HG02759 (cell line): ENCODE measurements around the gene ARHGAP5.
"Not testable (repeated sequence)": the region's sequence is repeated elsewhere in the genome, so short reads cannot be mapped to it uniquely, and the experiment has no call there.

ENCODE experiments used
- ATAC-seq: cut with Tn5 transposase; IDR thresholded peaks from one replicate; pipeline ENCODE4 v1.9.1; 2021; ENCODE audit warnings: mild to moderate bottlenecking, moderate library complexity; ENCODE audit not compliant: unreplicated experiment

ARHGAP5 gene

DNA sequence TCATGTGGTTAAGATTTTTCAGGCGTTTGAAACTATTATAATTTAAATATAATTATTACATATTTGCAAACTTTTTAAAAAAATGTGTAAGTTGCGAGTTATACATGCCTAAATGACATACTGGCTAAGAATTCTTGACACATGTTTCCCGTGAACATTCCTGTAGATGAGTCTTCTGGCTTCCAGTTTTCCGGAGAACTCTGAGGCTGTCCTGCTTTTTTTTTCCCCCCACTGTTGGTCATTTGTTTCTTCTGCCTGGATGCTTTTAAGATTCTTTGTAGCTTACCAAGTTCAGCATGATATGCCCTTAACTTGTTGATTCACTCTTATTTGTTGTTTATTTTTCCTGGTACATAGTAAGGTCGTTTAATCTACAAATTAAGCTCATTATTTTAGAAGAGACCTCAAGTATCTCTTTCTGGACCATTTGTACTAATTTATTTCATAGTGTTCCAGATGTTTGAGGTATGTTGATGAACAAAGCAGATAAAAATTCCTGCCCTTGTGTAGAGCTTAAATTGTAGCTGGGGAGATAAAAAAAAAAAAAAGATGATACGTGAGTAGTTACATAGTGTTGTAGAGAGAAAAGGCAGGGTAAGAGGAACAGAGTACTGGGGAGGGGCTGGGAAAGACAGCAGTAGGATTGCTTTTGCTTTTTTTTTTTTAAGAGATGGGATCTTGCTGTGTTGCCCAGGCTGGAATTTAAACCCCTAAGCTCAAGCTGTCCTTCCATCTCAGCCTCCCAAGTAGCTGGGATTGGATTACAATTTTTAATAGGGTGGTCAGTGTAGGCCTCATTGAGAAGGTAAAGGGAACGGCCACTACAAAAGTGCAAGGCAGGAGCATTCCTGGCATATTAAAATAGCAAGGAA, 32.8 kb downstream of the ARHGAP5 start:
- no peak for ATAC-seq

- ATAC-seq, result no peak
These were observed 33.4 kb downstream of the ARHGAP5 start for GRCh38 chr14:32110548-32110896.

DNA sequence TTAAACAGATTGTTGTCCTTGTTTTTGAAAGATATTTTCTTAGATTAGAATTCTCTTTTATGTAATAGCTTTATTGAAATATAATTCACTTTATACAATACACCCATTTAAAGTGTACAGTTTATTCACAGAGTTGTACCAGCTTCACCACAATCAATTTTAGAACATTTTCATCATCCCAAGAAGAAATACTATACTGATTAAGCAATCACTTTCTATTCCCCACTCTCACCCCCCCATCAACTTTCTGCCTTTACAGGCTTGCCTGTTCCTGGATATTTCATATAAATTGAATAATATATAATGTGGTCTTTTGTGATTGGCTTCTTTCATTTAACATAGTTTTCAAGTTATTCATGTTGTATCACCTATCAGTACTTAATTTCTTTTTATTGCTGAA, 44.4 kb downstream of the ARHGAP5 start:
- ATAC-seq, result no peak

- no peak for ATAC-seq
These were observed 44.8 kb downstream of the ARHGAP5 start for GRCh38 chr14:32121948-32122347.

DNA sequence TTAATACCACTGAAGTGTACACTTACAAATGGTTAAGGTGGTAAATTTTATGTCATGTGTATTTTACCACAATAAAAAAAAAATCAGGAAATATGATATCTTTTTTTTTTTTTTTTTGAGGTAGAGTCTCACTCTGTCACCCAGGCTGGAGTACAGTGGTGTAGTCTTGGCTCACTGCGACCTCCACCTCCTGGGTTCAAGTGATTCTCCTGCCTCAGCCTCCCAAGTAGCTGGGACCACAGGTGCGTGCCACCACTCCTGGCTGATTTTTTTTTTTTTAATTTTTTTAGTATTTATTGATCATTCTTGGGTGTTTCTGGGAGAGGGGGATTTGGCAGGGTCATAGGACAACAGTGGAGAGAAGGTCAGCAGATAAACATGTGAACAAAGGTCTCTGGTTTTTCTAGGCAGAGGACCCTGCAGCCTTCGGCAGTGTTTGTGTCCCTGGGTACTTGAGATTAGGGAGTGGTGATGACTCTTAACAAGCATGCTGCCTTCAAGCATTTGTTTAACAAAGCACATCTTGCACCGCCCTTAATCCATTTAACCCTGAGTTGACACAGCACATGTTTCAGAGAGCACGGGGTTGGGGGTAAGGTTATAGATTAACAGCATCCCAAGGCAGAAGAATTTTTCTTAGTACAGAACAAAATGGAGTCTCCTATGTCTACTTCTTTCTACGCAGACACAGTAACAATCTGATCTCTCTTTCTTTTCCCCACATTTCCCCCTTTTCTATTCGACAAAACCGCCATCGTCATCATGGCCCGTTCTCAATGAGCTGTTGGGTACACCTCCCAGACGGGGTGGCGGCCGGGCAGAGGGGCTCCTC, 50.0 kb downstream of the ARHGAP5 start:
- not testable (repeated sequence) for ATAC-seq

GRCh38 chr14:32127731-32128654, 50.9 kb downstream of the ARHGAP5 start:
- not testable (repeated sequence) for ATAC-seq

GRCh38 chr14:32128703-32129102, 51.6 kb downstream of the ARHGAP5 start:
- ATAC-seq, result no peak

DNA sequence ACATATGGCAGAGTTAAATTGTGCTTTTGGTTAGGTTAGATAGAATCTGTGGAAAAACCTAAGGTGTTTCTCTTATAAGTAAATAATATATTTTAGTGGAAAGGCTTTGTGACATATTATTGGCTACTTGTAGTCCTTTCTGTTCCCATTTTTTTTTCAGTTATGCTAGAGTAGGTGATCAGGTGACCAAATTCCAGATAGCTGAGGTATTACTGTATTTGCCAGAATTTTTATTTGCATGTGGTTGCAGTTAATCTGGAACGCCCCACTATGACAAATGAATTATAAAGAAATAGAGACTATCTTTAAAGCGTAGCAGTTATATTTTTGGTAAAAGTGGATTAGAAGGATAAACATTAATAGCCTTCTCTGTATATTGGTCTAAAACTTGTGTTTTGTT, 52.0 kb downstream of the ARHGAP5 start:
- ATAC-seq, result no peak

DNA sequence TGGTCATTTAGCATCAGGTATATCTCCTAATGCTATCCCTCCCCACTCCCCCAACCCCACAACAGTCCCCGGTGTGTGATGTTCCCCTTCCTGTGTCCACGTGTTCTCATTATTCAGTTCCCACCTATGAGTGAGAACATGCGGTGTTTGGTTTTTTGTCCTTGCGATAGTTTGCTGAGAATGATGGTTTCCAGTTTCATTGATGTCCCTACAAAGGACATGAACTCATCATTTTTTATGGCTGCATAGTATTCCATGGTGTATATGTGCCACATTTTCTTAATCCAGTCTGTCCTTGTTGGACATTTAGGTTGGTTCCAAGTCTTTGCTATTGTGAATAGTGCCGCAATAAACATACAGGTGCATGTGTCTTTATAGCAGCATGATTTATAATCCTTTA, 54.6 kb downstream of the ARHGAP5 start:
- ATAC-seq, result not testable (repeated sequence)

DNA sequence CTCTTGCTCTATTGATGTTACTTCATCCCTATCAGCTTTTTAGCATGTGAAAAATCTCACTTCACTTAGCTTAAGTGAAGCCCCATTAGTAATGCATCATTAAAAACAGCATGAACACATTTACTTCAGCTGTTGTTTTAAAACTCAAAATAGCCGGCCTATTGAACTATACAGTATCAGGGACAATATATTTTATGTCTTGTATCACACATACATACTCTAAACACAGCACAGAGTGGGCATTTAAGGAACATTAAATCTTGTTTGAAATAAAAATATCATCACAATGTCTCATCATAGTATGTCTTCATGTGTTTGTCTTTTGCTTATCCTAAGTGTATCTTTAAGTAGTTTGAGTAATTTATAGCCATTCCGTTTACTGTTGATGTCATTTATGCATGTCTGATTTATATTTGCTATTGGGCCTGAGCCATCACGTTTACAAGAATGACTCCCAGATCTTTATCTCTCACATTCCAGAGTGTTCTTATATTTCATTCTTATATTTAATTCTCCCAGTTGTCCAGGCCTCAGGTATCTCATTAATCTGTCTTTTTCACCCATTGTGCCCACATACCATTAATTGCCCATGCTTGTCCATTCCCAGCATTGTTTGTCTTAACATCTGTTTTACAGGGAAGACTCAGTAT, 57.5 kb downstream of the ARHGAP5 start:
- ATAC-seq, result no peak

GRCh38 chr14:32136027-32136825, 59.1 kb downstream of the ARHGAP5 start:
- no peak for ATAC-seq

DNA sequence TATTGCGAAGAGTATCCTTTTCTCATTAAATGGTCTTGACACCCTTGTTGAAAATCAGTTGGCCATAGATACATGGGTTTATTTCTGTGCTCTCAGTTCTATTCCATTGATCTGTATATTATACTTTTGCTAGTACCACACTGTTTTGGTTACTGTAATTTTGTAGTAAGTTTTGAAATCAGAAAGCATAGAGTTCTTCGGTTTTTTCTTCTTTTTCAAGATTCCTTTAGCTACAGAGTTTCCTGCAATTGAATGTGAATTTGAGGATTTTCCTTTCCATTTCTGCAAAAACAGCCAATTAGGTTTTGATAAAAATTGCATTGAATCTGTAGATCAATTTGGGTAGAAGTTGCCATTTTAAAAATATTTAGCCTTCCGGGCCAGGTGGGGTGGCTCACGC, 60.2 kb downstream of the ARHGAP5 start:
- no peak for ATAC-seq

GRCh38 chr14:32137892-32138291, 60.8 kb downstream of the ARHGAP5 start:
- no peak for ATAC-seq

GRCh38 chr14:32142341-32142740, 65.2 kb downstream of the ARHGAP5 start:
- ATAC-seq, result no peak

DNA sequence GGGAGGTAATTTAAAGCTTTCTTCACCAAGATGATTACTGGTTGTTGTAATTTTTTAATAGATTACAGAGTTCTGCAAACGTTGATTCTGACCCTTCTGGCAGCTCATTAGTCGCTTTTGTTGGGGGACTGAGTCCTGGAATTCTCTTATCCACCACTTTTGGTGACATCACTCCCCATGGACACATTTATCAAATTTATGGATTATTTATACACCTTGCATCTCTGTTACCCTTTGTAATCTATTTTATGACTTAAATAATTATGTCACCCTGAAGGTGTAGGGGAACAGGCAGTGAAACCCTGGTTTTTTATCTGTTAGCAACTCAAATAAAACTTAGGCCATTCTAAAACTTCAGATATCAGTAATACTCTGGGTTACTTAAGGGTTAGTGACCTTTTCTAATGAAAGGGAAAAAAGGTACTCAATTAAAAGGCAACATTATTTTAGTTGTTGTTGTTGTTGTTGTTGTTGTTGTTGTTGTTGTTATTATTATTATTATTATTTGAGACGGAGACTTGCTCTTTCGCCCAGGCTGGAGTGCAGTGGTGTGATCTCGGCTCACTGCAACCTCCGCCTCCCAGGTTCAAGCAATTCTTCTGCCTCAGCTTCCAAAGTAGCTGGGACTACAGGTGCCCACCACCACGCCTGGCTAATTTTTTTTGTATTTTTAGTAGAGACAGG, 65.8 kb downstream of the ARHGAP5 start:
- no peak for ATAC-seq

- no peak for ATAC-seq
These were observed 73.3 kb downstream of the ARHGAP5 start for GRCh38 chr14:32150392-32150791.

DNA sequence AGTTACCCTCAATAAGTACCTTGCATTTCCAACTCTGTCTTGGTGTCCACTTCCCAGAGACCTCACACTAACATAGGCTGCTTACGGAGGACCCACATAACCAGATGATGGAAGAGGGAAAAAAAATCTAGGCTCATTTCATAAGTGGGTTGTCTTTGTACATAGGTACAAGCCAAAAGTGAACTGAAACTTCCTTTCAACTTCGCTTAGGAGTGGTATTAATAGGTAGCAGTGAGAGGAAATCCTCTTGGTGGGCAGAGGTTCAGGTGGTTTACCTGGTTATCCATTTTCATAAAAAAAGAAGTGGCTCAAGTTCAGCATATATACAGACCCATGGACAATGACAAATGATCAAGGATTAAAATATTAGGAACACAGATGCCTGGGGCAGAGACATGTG, 88.9 kb downstream of the ARHGAP5 start:
- ATAC-seq, result no peak

DNA sequence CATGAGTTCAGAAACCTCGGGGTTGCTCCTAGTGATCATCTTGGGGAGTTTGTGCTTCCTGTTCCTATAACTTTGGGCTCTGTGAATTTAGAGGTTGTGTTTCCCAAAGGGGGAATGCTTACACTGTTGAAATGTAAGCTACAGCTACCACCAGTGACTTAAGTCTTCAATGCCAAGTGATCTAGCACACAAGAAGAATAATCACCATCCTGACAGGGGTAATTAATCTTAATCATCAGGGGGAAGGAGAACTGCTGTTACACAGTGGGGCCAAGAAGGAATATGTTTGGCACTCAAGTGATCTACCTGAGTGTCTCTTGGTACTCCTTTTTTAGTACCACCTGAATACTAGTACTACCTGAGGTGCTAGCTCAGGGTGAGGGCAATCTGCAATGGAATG, 89.8 kb downstream of the ARHGAP5 start:
- ATAC-seq, result no peak

- ATAC-seq, result no peak
These were observed 90.8 kb downstream of the ARHGAP5 start for GRCh38 chr14:32167907-32168306.
